Panc1 (cell line): Measurements from ENCODE around the gene AHSG.

Experiments
- CTCF ChIP-seq: fragments of 450-650 bp; IDR thresholded peaks from 2 replicates; pipeline ENCODE4 v1.5.1; 2017; ENCODE audit warnings: mild to moderate bottlenecking
- POLR2AphosphoS5 ChIP-seq: IDR thresholded peaks from 2 replicates; pipeline ENCODE4 v1.6.1; 2012; ENCODE audit warnings: mild to moderate bottlenecking, low read depth, low read length, moderate library complexity
- REST ChIP-seq, 2 experiments: IDR thresholded peaks; 2 replicates each; pipeline ENCODE4 v1.6.1; 2011 to 2012; ENCODE audit warnings: low read depth in 2 of 2, control low read depth in 1 of 2, low read length in 1 of 2, mild to moderate bottlenecking in 1 of 2, moderate library complexity in 1 of 2; ENCODE audit not compliant: insufficient read depth in 1 of 2
- TCF7L2 ChIP-seq: IDR thresholded peaks from 2 replicates; pipeline ENCODE4 v1.6.1; 2011; ENCODE audit warnings: mild to moderate bottlenecking, low read depth, low read length, inconsistent platforms

GRCh38 chr3:186621894-186622650, 9.2 kb downstream of the AHSG start:
- TF ChIP-seq REST (IDR thresholded peaks at IDR 0.05; ENCODE audit: insufficient read depth in 1 of 2, low read depth in 2 of 2, low read length in 1 of 2) (no peak), CTCF (no peak), TCF7L2 (no peak), POLR2AphosphoS5 (no peak)
